GM18861 (cell line): ENCODE measurements around the gene SCN2B.

ENCODE experiments used
- ATAC-seq: cut with Tn5 transposase; IDR thresholded peaks from one replicate; pipeline ENCODE4 v1.9.1; 2021; ENCODE audit not compliant: unreplicated experiment

The SCN2B gene

DNA sequence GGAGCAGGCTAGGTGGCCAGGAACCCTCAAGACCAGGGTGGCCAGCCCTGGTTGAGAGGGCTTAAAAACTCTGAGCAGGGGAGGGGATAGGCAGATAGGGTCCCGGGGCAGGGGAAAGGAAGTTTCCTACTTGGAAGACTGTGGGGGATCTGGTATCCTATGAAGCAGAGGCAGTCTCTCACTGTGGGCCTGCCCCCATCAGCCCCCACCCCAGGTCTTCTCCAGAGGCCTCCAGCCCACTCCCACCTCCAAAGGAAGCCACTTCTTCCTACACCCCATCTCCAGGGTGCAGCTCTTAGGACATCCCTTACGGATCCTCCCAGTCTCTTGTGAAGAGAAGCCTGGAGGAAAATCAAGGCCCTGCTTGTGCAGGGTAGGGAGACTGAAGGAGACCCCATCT lies 40.1 kb downstream of the SCN2B start:
- no peak for ATAC-seq

DNA sequence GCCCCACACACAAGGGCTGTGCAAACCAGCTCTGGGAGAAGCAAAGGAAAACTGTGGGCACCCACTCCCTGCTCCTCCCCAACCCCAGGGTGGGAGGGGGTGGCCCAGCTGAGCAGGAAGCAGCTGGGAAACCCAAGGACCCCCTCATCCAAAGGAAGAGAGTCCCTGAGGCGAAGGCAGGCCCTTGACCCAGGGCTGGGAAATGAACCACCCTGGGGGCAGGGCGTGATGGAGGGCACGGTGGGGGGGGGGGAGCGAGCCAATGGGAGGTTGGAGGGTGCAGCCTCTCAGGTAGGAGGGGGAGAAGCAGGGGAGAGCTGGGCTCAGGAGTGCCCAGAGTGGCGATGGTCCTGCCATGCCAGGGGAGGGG lies 40.7 kb downstream of the SCN2B start:
- ATAC-seq = no peak

- no peak for ATAC-seq
Observed at GRCh38 chr11:118135051-118135795, 41.2 kb downstream of the SCN2B start.

- no peak for ATAC-seq
Observed at GRCh38 chr11:118133816-118134215, 42.6 kb downstream of the SCN2B start.

DNA sequence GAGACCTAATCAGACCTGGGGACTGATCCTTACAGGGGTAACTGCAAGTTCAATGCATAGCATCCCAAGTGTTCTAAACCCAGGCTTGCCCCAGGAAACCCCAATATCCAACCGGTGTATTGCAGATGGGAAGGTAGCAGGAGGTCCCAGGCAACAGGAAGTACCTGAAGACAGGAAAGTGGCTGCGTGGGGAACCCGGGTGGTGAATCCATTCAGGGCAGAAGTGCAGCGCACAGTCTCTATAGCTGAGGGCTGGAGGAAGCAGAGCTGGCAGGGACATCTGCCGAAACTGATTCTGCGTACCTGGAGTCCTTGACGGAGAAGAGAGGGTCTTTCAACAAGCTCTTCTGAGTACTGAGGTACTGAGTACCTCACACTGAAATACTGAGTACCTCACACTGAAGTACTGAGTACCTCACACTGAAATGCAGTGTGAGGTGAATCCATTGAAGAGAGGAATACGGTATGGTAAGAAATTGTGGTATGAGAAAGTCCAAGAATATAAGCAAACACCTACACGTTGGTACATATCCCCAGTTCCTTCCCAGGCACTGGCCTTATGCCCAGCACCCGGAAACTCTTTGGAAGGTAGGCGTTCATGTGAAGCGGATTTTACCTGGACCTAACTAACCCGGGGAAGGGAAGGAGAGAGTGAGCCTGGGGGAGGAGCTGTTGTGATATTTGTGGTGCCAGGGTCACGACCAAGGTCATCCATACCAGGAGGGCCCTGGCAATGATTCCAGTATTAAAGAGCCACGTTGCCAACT lies 43.9 kb downstream of the SCN2B start:
- ATAC-seq = no peak

GRCh38 chr11:118129471-118130172 lies 46.8 kb downstream of the SCN2B start:
- no peak for ATAC-seq

- no peak for ATAC-seq
Observed at GRCh38 chr11:118128721-118129470, 47.5 kb downstream of the SCN2B start.

GRCh38 chr11:118128310-118128709 lies 48.1 kb downstream of the SCN2B start:
- ATAC-seq = no peak

GRCh38 chr11:118126082-118126838 lies 50.2 kb downstream of the SCN2B start:
- ATAC-seq = no peak

DNA sequence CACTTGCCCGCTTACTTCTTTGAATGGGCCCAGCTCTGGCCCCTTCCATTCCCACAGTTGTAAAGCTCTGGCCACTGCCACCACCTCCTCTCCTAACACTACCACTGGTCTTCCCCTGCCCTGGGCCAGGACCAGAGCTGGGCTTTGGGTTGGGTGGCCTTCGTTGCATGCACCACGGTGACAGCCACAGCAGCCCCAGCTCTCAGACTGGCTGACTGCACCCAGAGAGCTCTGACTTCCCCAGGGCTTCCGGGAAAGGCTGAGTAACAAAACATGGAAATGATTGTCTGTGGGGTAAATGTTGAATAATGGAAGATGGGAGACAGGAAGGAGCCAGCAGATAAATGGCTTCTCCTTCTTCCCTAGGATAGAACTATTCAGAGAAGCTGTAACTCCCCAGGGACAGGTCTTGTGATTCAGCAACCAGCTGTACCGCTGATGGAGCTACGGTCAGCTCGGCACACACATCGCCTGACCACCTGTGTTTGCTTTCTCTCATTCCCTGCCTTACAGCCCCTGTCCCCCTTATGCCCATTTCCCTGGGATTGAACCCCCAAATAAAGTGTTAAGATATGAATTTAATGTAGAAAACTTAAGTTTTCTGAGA lies 51.4 kb downstream of the SCN2B start:
- no peak for ATAC-seq

- ATAC-seq = no peak
Observed at GRCh38 chr11:118120793-118121192, 55.6 kb downstream of the SCN2B start.

DNA sequence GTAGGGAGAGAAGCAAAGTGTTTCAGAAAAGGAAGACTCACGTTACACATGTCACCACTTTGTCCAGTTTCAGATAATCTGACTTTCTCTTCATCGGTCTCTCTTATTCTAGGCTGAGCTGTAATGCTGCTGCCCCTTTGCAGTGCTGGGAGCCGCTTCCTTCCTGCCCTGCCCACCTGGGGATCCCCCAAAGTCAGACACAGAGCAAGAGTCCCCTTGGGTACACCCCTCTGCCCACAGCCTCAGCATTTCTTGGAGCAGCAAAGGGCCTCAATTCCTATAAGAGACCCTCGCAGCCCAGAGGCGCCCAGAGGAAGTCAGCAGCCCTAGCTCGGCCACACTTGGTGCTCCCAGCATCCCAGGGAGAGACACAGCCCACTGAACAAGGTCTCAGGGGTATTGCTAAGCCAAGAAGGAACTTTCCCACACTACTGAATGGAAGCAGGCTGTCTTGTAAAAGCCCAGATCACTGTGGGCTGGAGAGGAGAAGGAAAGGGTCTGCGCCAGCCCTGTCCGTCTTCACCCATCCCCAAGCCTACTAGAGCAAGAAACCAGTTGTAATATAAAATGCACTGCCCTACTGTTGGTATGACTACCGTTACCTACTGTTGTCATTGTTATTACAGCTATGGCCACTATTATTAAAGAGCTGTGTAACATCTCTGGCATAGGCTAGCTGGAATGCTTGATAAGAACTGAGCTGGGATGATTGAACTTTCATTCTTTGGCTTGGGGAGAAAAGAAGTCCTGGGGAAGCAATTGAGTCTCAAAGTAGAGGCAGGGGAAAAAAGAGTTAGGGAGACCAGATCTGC lies 58.4 kb downstream of the SCN2B start:
- ATAC-seq = peak; percentile 59

DNA sequence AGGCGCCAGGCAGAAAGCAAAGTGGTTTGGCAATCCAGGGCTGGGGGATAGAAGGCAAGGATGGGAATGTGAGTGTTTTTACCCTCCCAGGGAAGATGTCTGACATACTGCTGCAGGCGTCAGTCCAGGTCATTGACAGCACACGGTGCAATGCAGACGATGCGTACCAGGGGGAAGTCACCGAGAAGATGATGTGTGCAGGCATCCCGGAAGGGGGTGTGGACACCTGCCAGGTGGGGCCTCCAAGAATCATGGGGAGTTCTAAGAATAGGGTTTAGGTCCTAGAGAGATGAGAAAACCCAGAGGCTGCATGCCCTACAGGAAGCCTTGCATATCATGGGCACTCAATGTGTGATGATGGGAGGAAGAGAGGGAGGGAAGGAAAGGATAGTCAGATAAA lies 61.4 kb downstream of the SCN2B start:
- no peak for ATAC-seq

GRCh38 chr11:118114266-118114665 lies 62.2 kb downstream of the SCN2B start:
- no peak for ATAC-seq

GRCh38 chr11:118112711-118113430 lies 63.6 kb downstream of the SCN2B start:
- no peak for ATAC-seq
